Measurements from ENCODE around the gene MYO3A.
"Not testable (repeated sequence)": the region's sequence is repeated elsewhere in the genome, so short reads cannot be mapped to it uniquely, and the experiment has no call there.

The MYO3A gene

DNA sequence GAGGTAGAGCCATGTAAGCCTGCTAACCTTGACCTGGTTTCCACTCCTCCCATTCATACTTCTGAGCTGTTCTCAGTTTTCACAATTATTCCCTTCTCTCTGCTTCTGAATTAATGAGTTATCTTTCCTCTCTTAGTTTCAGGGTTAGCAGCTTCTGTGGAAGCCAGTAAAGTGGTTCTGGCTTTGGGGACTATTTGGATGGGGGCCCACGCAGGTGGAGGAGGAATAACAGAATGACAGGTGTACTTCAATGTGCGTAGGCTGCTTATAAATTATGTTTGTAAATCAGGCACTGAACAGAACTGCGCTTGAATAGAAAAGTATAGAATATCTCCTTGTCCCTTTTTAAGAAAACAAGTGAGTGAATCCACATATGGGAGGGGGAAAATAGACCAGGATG is 153.6 kb downstream of the MYO3A start:
- DNase-seq (ENCODE audit: low read depth in 2 of 2, low spot score in 1 of 2) = no peak

DNA sequence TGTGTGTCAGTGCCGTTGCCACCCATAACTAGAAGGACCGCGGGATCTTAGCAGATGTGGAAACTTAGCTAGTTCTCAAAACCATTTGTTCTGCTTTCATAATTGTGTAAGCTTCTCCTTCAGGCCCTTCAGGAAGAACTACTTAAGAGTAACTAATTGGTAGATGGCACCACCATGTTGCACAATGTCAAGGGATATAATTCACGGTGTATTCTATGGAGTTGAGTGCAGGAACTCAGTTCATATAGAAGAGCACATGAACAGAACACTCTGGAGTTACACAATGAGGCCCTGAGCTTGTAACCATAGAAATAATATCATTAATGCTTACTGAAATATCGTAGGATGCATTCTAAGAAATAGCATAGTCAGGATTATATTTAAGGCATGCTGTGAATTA is 156.0 kb downstream of the MYO3A start:
- DNase-seq (ENCODE audit: low read depth in 2 of 2, low spot score in 1 of 2) = no peak

DNA sequence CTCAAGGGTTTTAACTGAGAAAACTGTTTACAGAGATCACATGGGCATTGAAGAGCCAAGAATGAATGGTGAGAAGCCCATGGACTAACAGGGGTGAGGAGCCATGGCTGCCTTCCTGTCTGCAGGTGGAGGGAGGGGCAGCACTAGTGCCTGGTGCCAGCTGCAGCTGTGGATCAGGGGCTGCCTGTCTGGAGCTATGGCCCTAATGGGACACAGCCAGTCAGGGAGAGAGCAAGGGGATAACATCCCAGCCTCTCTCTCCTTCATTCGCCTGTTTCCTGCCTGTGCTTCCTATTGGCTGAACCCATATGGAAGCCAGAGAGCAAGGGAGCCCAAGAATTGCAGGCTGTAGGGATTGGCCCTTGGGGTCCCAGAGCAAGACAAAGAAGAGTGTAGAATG is 156.7 kb downstream of the MYO3A start:
- DNase-seq (ENCODE audit: low read depth in 2 of 2, low spot score in 1 of 2) = no peak

DNA sequence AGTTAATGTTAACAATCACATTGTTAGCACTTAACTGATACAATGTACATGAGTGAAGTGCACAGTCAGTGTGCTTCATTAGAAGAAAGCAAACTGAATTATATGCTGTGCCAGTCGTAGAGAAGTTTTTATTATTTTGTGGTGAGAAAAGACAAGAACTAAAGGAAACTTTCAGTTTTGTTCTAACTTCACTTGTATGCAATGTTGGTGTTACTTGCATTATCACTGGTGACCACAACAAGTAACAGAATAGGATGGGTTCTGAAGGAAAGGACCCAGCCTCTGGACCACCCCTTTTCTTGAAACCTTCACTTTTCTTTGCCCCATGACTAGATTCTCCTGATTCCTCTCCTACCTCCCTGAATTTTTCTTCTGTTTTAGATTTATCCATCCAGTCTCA is 159.2 kb downstream of the MYO3A start:
- DNase-seq (ENCODE audit: low read depth in 2 of 2, low spot score in 1 of 2) = no peak

DNA sequence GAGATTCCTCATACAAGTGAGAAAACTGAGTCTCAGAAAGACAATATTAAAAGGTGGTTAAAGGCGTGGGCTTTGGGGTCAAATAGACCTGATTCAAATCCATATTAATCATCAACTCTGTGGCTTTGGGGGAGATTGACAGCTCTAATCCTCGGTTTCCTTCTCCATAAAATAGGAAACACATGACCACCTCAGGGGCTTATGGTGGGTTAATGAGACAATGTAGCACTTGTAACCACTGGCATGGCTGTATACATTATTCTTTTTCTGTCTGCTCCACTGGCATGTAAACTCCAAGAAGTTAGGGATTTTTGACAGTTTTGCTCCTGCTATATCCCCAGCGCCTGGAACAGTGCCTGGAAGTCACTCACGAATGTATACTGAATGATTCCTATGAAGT is 161.8 kb downstream of the MYO3A start:
- no peak for DNase-seq (ENCODE audit: low read depth in 2 of 2, low spot score in 1 of 2)

DNA sequence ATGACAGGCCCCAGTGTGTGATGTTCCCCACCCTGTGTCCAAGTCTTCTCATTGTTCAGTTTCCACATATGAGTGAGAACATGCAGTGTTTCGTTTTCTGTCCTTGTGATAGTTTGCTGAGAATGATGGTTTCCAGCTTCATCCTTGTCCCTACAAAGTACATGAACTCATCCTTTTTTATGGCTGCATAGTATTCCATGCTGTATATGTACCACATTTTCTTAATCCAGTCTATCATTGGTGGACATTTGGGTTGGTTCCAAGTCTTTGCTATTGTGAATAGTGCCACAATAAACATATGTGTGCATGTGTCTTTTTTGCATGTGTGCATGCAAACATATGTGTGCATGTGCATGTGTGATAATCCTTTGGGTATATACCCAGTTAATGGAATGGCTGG is 163.5 kb downstream of the MYO3A start:
- DNase-seq (ENCODE audit: low read depth in 2 of 2, low spot score in 1 of 2) = not testable (repeated sequence)

DNA sequence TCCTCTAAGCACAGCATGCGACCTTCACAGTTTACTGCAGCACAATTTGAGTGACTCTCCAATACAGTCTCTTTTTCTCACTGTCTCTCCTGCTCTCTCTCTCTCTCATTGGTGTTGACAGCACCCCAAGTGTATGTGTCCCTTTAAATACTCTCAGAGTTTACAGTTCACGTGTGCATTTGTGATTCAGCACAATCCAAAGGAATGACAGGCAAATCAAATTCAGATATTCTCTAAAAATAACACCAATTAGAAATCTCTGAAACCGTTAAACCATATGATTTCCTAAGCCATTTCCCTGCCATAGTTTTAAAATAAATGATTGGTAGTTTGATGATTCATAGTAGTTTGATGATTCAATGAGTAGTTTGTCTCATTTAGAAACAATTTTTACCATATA is 178.5 kb downstream of the MYO3A start:
- no peak for DNase-seq (ENCODE audit: low read depth in 2 of 2, low spot score in 1 of 2)

DNA sequence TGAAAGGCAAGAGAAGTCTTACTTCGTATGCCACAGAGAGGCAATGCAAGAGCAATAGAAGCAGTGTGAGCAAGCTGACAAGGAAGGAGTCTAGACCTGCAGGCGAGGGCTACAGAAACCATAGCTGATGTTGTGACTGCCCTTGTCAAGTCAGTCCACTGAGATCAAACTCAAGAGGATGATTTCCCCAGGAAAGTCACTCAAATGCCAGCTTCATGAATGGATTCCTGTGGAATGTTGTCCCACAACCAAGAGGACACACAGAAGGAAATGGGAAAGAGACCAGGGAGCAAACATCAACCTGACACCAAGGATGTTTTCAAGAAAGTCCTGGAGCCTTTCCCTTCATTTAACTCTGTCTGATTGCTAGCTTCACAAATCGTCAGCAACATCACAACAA is 204.6 kb downstream of the MYO3A start:
- no peak for DNase-seq (ENCODE audit: low read depth in 2 of 2, low spot score in 1 of 2)

DNA sequence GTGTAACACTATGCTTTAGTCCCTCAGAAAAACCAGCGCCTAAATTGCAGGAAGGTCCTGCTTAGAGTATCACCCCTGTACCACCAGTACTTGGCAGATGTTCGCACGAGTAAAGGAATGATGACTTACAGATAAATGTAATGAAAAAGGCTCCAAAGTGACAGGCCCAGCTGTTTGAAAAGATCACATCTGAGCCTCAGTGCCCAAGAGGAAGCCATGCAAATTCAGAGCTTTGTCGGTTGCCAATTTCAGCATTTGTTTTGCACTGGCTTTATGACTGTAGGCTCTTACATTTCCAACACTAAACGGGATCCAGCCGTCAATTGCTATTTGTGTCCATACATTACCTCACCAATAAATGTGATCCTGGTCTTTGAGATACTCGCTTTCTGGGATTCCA is 222.0 kb downstream of the MYO3A start:
- DNase-seq (ENCODE audit: low read depth in 2 of 2, low spot score in 1 of 2) = no peak

DNA sequence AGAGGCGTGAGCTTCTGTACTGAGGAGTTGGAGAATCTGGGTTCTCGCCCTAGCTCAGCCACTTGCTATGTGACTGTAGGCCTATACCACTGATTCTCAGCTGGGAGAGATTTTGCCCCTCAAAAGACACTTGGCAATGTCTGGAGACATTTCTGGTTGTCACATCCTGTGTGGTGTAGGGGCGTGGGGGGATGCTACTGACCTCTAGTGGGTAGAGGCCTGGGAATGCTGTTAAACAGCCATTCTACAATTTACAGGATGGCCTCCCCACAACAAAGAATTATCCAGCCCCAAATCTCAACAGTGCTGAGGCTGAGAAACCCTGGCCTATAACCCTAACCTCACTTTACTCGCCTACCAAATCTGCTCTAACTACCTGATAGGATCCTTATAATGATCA is 223.7 kb downstream of the MYO3A start:
- DNase-seq (ENCODE audit: low read depth in 2 of 2, low spot score in 1 of 2) = no peak

DNA sequence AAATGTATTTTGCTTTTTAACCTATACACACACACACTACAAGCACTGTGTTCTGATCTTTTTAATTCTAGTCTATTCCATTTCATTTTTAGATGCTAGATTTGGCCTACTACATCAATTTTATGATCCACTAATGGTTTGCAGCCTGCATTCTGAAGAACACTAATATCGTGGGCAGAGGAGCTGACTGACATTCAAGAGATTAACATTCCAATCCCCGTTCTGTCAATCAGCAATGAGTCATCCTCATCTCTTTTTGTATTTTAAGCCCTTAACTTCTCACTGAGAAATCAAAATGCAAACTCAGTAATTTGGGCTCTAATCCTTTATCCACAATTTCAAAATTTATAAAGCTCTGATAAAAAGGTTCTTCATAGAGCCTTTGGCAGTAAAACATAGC is 235.4 kb downstream of the MYO3A start:
- DNase-seq (ENCODE audit: low read depth in 2 of 2, low spot score in 1 of 2) = no peak

DNA sequence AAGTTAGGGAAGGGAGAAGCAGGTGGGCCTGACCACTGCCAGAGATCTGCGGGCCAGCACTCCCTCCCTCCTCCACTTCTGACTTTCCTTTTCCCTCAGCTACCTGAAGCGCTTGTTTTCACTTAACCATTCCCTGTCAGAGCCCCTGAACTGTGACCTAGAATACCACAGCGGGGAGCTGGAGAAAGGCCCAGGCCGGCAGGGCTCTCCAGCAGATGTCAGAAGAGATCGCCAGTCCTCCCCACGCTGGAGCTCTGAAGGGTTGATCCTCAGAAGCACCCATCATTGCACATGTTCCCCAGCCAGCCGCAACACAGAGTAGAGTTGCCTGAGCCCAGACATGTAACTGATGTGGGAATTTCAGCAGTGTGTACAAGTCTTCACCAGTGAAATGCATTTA is 238.1 kb downstream of the MYO3A start:
- no peak for DNase-seq (ENCODE audit: low read depth in 2 of 2, low spot score in 1 of 2)

DNA sequence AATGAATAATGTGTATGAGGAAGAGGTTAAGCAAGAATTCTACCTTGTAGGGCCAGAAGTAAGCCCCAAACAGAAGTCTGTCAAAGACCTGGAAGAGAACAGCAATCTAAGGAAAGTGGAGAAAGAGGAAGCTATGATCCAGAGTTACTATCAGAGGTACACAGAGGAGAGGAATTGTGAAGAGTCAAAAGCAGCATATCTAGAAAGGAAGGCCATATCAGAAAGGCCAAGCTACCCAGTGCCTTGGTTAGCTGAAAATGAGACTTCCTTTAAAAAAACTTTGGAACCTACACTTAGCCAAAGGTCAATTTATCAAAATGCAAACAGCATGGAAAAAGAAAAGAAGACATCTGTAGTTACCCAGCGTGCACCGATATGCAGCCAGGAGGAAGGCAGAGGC is 239.8 kb downstream of the MYO3A start:
- DNase-seq (ENCODE audit: low read depth in 2 of 2, low spot score in 1 of 2) = no peak

DNA sequence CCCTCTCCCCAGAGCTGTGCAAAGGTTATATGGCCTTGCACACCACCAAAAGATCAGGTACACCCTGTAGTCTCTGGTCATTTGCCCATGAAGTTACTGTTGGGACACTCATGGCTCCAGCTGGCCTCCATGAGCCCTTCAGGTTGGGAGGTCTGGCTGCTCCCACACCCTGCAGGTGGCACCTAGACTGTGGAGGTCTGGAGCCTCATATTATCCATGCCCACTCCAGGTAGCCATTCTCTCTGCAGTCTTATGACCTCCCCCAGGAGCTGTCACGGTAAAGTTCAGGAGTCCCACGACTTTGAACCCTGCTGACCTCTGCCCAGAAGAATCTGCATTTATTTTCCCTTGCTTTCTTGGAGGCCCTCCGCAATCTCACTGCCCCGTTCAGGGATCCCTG is 243.3 kb downstream of the MYO3A start:
- DNase-seq (ENCODE audit: low read depth in 2 of 2, low spot score in 1 of 2) = no peak

DNA sequence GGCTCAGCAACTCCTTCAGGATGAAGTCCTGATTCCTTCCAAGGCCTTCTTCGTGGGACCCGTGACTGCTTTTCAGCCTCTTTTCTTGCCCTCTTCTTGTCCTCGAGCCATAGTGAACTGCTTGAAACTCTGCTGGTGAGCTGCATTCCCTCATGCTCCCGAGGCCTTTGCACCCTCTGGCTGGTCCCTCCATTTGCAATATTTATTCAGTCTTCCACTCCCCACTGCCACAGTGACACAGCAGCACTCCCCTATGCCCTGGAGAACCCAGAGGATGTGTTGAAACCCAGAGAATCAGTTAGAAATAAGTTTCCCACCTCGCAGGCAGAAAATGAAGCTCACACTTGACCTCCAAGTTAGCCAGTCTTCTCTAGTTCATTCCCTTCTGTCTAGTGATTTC is 260.2 kb downstream of the MYO3A start:
- DNase-seq (ENCODE audit: low read depth in 2 of 2, low spot score in 1 of 2) = no peak

DNA sequence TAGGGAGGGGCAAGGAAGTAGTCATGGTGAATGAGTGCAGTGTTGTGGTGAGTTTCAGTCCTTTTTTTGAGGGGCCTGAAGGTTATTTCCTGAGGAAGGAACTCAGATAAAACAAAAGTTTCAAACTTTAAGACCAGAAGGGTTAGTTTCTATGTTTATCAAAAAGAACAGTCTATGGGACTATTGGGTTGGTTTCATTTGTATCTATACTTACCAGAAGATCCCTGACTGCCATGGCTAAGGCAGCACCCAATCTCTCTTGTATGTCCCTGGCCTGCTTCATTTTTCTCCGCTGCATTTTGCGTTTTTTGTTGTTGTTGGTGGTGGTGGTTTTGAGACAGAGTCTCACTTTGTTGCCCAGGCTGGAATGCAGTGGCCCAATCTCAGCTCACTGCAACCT is 263.2 kb downstream of the MYO3A start:
- no peak for DNase-seq (ENCODE audit: low read depth in 2 of 2, low spot score in 1 of 2)

DNA sequence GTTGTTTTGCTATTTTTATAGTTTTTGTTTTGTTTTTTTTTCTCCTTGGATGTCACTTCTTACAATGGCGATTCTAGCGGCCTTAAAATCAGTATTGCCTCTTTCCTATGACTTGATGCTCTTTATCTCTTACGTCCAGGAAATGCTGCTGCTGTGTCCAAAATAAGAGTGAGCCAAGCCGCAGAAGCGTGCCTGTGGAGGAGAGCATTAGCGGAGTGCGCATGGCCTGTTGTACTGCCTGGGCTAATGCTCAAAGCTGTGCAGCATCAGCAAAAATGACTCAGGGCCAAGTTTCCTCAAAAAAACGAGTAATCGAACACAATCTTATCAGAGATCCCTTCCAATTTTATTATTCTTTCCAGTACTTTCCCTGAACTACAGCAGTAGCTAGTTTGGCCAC is 264.1 kb downstream of the MYO3A start:
- DNase-seq (ENCODE audit: low read depth in 2 of 2, low spot score in 1 of 2) = no peak

DNA sequence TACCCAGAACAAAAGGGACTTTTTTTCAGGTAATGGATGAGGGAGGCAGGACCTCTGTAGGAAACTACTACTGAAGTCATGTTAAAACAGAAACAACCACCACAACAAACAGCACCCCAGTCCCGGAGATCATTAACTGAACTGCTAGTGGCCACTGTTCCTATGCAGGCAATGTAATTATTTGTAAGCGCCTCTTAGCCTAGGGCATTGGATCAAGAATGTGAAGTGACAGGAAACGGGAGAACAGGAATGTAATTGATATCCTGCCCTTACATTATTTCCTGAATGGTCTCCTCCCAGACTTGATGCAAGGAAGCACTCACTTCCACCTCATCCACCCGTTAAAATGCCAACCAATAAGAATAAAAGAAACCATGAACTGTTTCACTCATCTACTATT is 265.8 kb downstream of the MYO3A start:
- DNase-seq (ENCODE audit: low read depth in 2 of 2, low spot score in 1 of 2) = no peak

DNA sequence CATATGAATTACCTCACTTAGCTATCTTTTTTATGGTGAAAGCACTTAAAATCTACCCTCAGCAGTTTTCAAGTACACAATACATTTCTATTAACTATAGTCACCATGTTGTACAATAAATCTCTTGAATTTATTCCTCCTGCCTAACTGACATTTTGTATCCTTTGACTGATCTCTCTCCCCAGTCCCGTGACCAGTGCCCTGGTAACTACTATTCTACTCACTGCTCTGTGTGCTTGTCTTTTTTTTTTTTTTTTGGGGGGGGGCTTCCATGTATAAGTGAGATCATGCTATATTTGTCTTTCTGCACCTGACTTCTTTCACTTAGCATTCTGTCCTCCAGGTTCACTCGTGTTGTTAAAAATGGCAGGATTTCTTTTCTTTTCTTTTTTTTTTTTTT is 271.2 kb downstream of the MYO3A start:
- no peak for DNase-seq (ENCODE audit: low read depth in 2 of 2, low spot score in 1 of 2)

DNA sequence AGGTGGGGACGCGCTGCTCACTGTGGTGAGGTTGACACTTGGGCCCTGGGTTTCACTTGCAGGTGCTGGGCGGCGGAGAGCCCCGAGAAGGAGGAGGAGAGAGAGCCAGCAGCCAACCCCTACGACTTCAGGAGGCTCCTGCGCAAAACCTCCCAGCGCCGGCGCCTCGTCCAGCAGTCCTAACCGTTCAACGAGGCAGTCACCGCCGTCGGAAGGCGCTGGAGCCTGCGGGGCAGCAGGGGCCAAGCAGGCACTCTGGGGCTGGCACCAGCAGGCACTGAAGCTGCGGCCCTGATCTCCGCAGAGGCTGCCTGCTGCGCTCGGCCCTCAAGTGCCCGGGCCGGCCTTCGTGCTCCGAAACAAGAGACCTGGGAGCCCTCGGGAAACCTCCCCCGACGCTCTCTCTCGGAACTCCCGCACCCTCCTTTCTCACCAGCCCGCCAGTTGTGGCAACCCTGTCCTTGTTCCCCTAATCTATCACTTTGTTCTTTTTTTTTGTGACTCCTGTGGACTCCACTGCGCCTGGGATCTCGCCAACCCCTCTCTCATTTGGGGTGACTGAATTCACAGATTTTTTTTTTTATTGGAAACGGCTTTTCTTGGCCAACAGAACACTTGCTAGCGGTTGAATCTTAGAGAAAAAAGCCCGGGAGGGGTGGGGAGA is 277.9 kb downstream of the MYO3A start:
- DNase-seq (ENCODE audit: low read depth in 2 of 2, low spot score in 1 of 2) = no peak

DNA sequence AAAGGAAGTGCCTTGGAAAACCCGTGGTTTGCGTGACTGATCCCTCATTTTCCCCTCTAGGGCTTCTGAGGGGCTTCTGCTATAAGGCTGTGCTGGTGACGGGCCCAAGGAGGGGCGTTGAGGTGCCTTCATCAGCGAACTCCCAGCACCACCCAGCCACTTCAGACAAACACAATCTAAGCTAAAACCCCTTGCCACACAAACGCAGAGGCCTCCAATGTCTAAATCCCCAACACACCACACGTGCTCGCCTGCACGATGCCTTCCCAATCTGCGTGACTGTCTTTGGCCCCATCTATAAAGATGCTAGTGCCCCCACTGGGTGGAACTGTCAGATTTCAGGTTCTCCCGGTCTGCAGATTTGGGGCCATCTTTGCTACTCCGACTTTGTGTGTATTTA is 278.5 kb downstream of the MYO3A start:
- no peak for DNase-seq (ENCODE audit: low read depth in 2 of 2, low spot score in 1 of 2)

DNA sequence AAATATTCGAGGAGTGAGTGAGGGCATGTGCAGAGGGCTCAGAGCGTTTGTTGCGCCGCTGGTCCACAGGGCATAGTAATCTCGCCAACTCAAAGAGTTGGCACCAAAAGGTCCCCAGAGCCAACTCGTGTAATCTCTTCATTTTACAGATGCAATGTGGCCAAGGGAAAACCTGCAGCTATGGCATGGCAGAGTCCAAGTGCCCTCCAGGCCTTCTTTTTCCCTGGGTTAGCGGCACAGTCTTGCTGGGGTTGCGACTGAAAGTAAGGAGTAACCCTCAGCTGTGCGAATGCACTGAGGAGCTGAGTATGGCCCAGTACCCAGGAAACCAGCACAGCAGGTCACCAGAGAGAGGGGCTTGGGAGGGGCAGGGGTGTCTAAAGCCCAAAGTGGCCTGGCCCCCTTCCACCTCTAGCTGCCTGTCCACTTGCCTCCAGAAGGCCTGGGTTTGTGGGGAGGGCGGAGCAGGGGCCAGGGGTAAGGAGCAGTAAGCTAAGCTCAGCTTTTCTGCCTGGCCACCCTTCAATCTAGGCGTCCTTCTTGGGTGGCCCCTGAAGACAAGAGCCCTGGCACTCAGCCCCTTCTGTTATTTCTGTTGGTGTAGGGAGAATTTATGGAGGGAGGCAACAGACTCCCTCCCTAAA is 279.2 kb downstream of the MYO3A start:
- DNase-seq (ENCODE audit: low read depth in 2 of 2, low spot score in 1 of 2) = no peak

DNA sequence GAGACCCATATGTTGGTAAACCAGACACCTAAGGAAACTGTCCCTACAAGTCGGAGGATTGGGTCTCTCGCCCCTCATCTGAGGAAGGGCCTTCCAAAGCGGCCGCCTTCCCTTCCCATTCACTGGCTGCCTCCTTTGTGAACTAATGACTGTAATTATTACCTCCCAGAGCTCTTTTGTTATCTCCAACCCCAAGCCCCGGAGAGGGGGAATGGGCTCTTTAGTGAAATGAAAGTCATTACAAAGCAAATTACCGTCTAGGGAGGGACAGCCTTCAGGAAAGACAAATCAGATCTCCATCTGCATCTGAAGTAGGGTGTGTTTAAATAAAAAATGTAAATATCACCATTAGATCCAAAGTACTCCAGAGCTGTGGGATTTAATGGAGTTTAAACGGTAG is 280.0 kb downstream of the MYO3A start:
- no peak for DNase-seq (ENCODE audit: low read depth in 2 of 2, low spot score in 1 of 2)

All from stimulated activated CD8-positive, alpha-beta memory T cell treated with anti-CD3 and anti-CD28 coated beads, Interleukin-4, amount 100 ng/mL, for 1 hour (primary cell).